AG09309 (cell line): ENCODE measurements around the gene UVSSA.

ENCODE experiments used
- DNase-seq: peaks from one replicate; pipeline ENCODE4 v3.0.0-alpha.2; 2010; ENCODE audit warnings: low read depth
- H3K4me3 ChIP-seq: 2 replicates; pipeline ENCODE4 v1.5.1; 2011; ENCODE audit warnings: mild to moderate bottlenecking, low read depth, low read length, moderate library complexity; ENCODE audit not compliant: control insufficient read depth
- TF ChIP-seq, protein P1 (sequence below): IDR thresholded peaks from 2 replicates; pipeline ENCODE4 v1.5.1; 2011; ENCODE audit warnings: mild to moderate bottlenecking, low read depth, low read length, inconsistent platforms; ENCODE audit not compliant: insufficient read depth, control insufficient read depth; ENCODE audit errors: missing control alignments

Gene UVSSA

DNA sequence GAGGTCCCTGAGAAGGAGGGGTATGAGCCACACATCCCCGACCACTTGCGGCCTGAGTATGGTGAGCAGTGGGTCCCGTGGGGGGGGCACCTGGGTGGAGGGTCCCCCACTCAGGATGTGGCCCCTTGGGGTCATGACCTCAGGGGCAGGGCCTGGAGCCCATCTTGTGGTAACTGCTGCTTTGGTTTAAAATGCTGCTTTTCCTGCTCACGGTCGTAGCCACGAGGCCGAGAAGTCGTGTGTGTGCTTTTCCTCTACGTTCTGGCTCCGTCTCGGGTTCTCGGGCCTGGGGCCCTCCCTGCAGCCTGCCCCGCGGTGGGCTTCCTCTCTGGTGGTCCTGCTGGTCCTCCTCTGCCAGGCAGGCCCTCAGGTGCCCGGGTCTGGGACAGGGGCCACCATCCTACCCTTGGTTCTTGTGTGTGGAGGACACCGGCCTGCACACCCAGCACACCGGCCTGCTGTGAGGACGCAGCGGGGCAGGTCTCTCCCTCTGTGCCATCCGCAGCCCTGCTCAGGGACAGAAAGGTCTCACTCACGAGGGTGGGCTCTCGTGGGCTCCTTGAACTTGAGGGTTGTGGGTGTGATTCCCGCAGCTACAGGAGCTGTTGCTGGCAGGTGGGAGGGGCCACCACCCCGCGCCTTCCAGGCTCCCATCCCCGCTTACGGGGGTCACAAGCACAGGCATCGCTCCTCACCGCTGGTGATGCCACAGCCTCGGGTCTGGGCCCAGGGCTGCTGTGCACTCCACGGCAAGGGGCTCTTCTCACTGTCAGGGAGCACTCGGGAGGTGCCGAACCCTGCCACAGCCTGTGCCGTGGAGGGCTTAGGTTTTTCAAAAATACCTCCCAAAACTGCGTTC, 19.6 kb downstream of the UVSSA start:
- TF ChIP-seq, protein P1, sequence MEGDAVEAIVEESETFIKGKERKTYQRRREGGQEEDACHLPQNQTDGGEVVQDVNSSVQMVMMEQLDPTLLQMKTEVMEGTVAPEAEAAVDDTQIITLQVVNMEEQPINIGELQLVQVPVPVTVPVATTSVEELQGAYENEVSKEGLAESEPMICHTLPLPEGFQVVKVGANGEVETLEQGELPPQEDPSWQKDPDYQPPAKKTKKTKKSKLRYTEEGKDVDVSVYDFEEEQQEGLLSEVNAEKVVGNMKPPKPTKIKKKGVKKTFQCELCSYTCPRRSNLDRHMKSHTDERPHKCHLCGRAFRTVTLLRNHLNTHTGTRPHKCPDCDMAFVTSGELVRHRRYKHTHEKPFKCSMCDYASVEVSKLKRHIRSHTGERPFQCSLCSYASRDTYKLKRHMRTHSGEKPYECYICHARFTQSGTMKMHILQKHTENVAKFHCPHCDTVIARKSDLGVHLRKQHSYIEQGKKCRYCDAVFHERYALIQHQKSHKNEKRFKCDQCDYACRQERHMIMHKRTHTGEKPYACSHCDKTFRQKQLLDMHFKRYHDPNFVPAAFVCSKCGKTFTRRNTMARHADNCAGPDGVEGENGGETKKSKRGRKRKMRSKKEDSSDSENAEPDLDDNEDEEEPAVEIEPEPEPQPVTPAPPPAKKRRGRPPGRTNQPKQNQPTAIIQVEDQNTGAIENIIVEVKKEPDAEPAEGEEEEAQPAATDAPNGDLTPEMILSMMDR = no peak
- no peak overlapping the region for H3K4me3 ChIP-seq
- no peak for DNase-seq

DNA sequence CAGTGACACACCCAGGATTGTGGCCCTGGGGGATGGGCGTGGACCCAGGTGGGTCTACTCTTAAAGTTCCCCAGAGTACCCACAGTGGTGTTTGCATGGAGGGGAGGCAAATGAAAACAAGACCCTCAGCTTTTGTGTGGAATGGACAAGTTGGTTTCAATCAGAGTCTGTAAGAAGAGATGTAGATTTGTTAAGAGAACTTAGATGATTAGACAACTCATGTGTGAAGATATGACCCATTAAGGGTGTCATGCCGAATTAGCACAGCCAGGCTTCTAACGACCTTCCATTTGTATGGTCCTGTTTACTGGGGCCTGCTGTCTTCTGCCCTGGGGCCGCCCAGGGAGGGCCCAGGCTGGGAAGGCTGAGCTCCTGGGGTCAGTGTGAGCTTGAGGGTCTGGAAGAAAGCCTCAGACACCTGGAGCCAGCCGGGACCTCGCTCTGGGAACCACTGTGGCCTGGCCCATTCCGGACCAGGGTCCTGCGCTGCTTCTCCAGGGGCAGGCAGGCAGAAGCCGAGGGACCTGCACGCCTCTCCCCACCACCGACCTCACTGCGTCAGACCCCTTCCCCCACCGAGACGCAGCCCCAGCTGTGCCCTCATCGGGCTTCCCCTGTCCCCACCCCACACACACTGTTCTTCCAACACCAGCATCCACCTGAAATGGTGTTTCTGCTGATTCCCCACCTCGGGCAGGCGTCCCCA, 20.4 kb downstream of the UVSSA start:
- no peak for DNase-seq
- TF ChIP-seq, protein P1 = no peak
- no peak overlapping the region for H3K4me3 ChIP-seq

DNA sequence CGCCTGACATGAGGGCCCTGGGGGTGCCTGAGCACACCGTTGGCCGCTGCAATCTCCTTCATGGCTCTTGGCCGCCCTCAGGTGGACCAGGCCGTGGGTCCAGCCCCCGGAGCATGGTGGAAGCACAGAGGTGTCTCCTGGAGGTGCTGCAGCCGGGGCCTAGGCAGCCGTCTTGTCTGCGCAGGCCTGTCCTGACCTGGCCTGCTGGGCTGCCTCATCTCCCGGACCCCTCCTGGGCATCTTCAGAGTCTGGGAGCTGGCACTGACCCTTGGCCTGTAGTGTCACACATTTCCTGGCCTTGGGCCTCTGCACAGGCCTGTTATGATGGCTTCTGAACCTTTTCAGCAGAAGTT, 20.9 kb downstream of the UVSSA start:
- DNase-seq = no peak
- H3K4me3 ChIP-seq = no peak overlapping the region

DNA sequence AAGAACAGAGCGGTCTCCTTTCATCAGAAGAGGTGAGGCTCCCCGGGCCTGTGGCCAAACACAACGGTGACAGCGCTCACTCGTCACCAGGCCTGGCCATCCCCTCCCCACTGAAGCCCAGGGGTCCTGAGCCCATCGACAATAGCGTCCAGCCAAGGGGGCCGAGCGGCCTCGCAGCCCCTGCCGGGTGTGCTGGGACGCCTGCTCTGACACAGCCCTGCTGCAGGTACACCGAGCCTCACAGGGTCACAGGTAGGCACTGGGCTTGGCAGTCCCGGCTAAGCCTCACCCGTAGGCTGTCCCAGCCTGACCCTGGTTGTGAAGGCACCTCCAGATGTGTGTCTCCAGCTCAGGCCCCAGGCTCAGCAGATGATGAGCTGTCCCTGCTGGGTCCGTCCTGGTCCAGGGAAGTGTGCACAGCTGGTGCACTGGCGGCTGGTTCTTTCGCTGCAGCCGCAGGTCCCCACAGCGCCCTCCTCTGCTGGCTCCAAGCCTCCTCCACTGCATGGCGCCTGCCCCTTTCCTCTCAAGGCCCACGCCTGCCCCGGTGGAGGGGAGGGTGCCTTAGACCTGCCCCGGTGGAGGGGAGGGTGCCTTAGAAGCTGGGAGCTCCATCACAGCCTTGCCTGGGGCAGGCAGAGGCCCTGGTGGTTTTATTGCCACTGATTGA, 21.5 kb downstream of the UVSSA start:
- H3K4me3 ChIP-seq = no peak overlapping the region
- TF ChIP-seq, protein P1 = no peak
- DNase-seq = no peak

More for the DNA sequence above, 20.9 kb downstream of the UVSSA start:
- TF ChIP-seq, protein P1 = no peak

DNA sequence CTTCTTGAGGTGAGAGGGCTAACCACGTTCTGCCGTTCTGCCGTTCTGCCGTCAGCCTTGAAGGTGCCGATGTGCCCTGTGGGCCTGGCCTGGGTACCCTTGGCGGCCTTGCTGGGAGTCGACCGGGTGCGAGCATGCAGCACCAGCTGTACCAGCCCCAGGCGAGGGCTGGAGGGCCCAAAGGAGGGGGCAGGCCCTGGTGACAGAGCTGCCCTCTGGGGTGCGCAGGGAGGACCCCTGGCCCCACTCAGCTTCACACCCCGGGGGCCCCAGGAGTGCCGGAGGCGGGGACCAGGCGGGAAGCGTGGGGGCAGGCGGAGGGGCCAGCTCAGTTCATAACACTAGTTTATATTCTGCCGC, 22.1 kb downstream of the UVSSA start:
- TF ChIP-seq, protein P1 = no peak
- DNase-seq = no peak
- H3K4me3 ChIP-seq = no peak overlapping the region

DNA sequence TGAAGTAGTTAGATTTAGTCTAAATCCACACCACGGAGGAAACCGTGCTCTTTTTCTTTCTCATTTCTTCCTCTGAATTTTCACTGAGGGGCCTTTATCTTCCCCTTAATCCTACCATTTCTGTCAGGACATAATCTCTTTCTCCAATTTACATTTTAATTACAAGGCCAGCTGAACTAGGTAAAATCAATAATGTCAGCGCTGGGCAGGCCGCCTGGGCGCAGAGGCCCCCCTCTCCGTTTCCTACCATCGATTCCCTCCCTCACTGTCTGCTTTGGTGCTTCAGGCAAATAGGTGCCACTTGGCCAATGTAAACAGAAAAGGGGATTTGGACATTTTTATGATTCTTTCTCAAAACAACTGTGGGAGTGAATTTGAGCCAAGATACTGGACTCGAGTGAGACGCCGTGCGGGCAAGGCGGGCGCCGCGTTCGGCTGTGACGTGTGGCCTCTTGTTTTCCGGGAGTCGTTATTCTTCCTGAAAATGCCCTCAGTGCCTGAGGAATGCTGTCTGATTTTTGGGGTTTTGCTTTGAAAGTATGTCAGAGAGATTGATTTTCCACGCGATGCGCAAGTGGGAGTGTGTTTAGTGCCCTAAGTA, 22.6 kb downstream of the UVSSA start:
- DNase-seq = no peak
- TF ChIP-seq, protein P1 = no peak

More for the DNA sequence above, 22.6 kb downstream of the UVSSA start:
- H3K4me3 ChIP-seq = no peak overlapping the region
